Transverse colon (tissue), 3 donors: Measurements from ENCODE around the gene CSNK2A1.

Source experiments
- POLR2A ChIP-seq: fragments of 450-650 bp; IDR thresholded peaks from one replicate; pipeline ENCODE4 v1.6.1; 2016; ENCODE audit warnings: antibody characterized with exemption, mild to moderate bottlenecking, moderate library complexity
- TF ChIP-seq, protein P1 (sequence below), 5 experiments: fragments of 200-600 bp in 3 of 5; fragments of 450-650 bp in 2 of 5; sonication (generic) in 3 of 5; IDR thresholded peaks; 1 replicate in 2 of 5; 2 replicates in 3 of 5; pipeline ENCODE4 v1.5.1; 2016 to 2017; ENCODE audit warnings: antibody characterized with exemption in 5 of 5, inconsistent platforms in 3 of 5, mild to moderate bottlenecking in 2 of 5, moderate library complexity in 1 of 5

DNA sequence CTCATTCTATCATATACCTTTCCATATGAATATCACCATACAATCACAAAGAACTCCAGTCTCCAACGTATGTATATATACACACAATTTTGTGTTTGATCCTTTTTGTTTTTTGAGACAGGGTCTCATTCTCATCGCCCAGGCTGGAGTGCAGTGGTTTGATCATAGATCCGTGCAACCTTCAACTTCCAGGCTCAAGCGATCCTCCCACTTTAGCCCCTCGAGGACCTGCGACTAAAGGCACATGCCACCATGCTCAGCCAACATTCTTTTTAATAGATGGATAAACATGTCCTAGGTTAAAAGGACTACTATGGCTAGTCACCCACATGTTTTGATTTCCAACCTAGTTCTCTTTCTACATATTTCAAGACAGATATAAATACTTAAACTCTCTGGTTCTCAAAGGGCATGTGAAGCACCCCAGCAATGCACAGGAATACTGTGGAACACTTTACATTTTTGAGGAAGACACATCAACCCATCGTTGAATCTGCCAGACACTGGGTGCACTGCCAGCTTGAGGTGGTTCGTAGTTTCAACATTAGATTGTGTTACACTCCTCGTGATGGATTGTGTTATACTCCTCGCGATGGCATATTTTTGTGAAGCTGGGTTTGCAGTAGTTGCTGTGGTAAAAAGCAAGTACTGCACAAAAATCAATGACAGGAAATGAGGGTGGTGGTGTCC is 40.4 kb downstream of the CSNK2A1 start:
- TF ChIP-seq, protein P1, sequence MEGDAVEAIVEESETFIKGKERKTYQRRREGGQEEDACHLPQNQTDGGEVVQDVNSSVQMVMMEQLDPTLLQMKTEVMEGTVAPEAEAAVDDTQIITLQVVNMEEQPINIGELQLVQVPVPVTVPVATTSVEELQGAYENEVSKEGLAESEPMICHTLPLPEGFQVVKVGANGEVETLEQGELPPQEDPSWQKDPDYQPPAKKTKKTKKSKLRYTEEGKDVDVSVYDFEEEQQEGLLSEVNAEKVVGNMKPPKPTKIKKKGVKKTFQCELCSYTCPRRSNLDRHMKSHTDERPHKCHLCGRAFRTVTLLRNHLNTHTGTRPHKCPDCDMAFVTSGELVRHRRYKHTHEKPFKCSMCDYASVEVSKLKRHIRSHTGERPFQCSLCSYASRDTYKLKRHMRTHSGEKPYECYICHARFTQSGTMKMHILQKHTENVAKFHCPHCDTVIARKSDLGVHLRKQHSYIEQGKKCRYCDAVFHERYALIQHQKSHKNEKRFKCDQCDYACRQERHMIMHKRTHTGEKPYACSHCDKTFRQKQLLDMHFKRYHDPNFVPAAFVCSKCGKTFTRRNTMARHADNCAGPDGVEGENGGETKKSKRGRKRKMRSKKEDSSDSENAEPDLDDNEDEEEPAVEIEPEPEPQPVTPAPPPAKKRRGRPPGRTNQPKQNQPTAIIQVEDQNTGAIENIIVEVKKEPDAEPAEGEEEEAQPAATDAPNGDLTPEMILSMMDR (IDR thresholded peaks at IDR 0.05): no peak
- no peak for TF ChIP-seq POLR2A
